ENCODE data around the gene ARPC5.

ARPC5 gene

DNA sequence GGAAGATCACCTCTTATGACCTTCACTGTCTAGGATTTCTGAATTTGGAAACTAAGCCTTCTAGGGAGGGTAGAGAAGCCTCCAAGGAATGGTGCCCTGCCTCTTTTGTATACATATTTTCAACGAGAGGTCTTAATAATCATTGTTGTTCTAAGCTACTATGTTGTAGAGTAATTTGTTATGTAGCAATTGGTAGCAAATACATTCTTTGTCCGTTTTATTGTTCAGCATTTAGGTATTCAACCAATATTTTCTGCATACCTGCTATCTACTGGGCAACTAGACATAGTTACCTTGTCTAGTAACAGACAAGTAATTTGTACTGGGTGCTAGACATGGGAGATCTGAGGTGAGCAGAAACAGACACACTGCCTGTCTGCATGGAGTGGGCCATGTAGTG, 24.6 kb downstream of the ARPC5 start:
- no peak for DNase-seq (ENCODE audit: low read depth in 3 of 3)

- DNase-seq (ENCODE audit: low read depth in 3 of 3) = no peak
Observed at GRCh38 chr1:183609759-183610452, 25.7 kb downstream of the ARPC5 start.

GRCh38 chr1:183609313-183609712, 26.3 kb downstream of the ARPC5 start:
- DNase-seq (ENCODE audit: low read depth in 3 of 3) = no peak

DNA sequence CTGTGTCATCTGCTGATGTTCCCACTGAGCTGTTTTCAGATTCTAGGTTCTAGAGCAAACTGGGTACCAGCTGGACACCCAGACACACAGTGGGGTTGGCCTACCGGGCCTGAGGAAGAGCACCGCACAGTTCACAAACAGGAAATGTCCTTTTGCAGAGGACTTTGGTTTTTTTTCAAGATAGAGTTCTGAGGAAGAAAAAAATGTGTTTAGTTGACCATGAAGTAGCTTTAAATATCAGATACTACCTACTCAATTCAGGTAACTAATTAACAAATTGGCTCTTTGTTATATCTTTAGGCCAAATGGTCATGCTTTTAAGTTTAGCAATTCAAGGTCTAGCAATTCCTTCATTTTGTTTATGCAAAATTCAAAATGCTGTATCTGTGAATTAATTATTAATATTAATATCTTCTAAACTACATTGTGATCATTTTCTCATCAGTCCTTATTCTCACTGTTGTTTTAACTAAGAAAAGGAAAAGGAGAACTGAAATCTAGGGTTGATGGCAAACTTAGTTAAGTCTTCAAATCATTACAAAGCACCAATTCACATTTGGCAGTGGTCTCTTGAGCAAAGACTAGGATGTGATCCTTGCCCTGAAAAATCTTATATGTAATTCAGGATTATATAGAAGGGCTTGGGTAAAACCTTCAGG, 28.1 kb downstream of the ARPC5 start:
- no peak for DNase-seq (ENCODE audit: low read depth in 3 of 3)

GRCh38 chr1:183605904-183606303, 29.7 kb downstream of the ARPC5 start:
- DNase-seq (ENCODE audit: low read depth in 3 of 3) = no peak

GRCh38 chr1:183604815-183605214, 30.8 kb downstream of the ARPC5 start:
- no peak for DNase-seq (ENCODE audit: low read depth in 3 of 3)

- no peak for DNase-seq (ENCODE audit: low read depth in 3 of 3)
Observed at GRCh38 chr1:183604038-183604808, 31.4 kb downstream of the ARPC5 start.

GRCh38 chr1:183602510-183602909, 33.1 kb downstream of the ARPC5 start:
- DNase-seq (ENCODE audit: low read depth in 3 of 3) = no peak

DNA sequence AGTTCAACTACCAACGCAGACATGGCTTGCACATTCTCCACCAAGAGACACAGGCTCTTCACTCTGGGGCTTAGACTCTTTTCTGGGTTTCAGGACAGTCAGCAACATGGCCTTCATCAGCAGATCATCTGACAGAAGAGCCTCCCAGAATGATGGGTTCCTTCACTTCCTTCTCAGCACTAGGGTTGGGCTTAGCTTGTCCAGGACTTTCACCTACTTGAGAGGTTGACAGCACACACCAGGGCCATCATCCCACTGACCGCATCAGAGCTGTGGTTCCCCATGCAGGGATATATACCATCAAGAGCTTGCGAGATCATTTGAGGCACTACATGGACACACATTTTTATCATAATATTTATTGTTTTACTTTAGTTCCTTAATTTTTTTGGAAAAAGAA, 34.9 kb downstream of the ARPC5 start:
- DNase-seq (ENCODE audit: low read depth in 3 of 3) = no peak

DNA sequence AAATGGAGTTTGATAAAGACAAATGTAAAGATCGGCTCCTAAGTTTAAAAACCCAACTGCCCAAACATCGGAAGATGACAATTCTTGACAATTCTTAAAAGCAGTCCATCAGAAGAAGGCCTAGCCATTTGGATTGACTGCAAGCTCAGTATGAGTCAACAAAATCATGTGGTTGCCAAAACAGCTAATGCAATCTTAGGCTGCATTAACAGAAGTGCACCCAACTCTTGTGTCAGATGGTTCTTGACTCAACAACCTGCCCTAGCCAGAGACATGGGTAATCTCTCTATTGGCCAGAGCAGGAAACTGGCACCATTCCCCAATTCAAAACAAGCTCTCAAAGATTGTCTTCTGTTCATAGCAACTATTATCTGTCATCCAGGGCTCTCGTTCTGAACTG, 35.4 kb downstream of the ARPC5 start:
- no peak for DNase-seq (ENCODE audit: low read depth in 3 of 3)

DNA sequence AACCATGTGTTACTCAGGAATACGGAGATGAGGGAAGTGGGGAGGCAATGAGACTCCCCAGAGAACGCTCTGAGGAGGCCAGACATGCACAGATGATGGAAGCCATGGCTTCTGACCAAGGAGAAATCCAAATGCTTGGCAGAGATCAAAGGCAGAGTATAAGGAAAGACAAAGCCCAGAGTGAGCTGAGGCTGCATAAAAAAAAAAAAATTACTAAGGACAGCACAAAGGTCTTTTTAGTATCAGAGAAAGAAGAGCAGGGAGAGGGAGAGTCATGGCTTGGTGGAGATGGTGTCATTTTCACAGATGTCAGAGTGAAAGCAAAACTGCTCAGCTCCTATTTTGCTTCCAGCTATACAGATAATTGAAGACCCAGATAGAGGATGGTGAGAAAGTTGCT, 37.2 kb downstream of the ARPC5 start:
- no peak for DNase-seq (ENCODE audit: low read depth in 3 of 3)

- DNase-seq (ENCODE audit: low read depth in 3 of 3) = no peak
Observed at GRCh38 chr1:183597656-183598347, 37.8 kb downstream of the ARPC5 start.

GRCh38 chr1:183596500-183596899, 39.1 kb downstream of the ARPC5 start:
- no peak for DNase-seq (ENCODE audit: low read depth in 3 of 3)

DNA sequence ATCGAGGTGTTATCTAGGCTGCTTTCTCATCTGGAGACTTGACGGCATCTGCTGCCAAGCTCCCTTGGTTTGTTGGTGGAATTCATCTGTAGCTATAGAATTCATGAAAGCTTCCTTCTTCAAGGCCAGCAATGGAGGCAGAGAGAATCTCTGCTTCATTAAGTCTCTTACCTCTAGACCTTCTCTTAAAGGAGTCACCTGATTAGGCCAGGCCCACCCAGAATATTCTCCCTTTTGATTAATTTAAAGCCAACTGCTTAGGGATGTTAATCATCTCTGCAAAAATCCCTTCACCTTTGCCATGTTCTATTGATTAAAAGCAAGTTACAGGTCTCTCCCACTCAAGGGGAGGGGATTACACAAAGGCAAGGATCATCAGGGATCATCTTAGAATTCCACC, 40.0 kb downstream of the ARPC5 start:
- no peak for DNase-seq (ENCODE audit: low read depth in 3 of 3)

GRCh38 chr1:183593356-183593755, 42.2 kb downstream of the ARPC5 start:
- DNase-seq (ENCODE audit: low read depth in 3 of 3) = no peak

DNA sequence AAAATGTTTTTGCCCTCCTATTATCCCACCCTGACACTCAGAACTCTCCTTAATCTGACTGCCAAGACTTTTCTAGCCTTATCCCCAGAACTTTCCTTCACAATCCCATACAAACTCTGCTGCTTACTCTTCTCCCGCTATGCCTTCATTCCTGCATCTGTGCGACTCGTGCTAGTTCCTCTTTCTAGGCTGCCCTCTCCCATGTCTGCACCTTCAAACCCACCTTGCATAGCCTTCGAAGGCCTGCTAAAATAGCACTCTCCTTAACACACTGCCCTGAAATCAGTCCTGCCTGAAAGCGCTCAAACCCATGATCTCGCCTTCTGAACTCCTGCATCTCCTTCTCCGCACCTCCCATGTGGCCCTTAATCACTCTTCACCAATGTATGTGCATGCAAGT, 42.9 kb downstream of the ARPC5 start:
- DNase-seq (ENCODE audit: low read depth in 3 of 3) = no peak

- DNase-seq (ENCODE audit: low read depth in 3 of 3) = peak in 2 of 3 donors; percentile 29 to 36
Observed at GRCh38 chr1:183590244-183591191, 45.1 kb downstream of the ARPC5 start, which contains the start of gene NCF2. TSS of gene NCF2 (minus strand) at chr1:183590459. CDS start at chr1:183590329, 130 bp downstream.

DNA sequence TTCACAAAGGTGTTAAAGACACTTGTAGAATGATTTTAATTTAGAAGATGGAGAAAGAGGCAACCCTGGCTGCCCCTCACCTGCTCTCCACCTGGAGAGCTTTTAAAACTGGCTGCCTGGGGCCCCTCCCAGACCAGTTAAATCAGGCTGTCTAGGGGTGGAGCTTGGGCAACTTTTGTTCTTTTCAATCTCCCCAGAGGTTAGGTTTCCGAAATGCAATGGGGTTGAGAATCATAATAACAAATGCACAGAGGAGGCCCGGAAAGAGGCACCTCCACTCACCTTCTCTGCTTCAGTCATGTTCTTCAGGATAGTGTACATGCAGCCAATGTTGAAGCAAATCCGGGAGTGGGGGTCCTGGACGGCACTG, 45.7 kb downstream of the ARPC5 start:
- DNase-seq (ENCODE audit: low read depth in 3 of 3) = no peak

DNA sequence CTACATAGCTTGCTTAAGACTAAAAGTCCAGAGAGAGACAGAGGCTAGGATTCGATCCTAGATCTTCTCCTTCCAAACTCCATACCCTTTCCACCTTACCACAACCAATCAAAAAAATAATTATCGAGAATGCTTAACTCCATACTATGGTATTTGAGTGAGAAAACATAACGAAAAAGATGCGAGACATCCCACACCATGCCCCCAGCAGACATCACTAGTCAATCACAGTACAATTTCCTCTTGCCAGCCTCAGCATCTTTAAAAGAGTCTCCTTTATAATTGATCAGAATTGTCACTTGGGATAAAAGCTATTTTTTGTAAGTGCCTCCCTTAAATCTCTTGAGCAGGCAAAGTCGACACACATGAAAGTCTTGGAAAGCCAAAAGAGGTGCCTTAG, 46.2 kb downstream of the ARPC5 start:
- DNase-seq (ENCODE audit: low read depth in 3 of 3) = no peak

- DNase-seq (ENCODE audit: low read depth in 3 of 3) = no peak
Observed at GRCh38 chr1:183588827-183589226, 46.8 kb downstream of the ARPC5 start.

- no peak for DNase-seq (ENCODE audit: low read depth in 3 of 3)
Observed at GRCh38 chr1:183586926-183587325, 48.7 kb downstream of the ARPC5 start.

Data from stimulated activated CD4-positive, alpha-beta T cell treated with anti-CD3 and anti-CD28 coated beads, TNF-alpha, amount 100 ng/mL, for 48 hours (primary cell).